CD4-positive, alpha-beta T cell treated with Interleukin-6 at 100 ng/mL for 8 hours (primary cell): ENCODE measurements around the gene HSPB7.

Experiments used
- DNase-seq: peaks from one replicate; pipeline ENCODE4 v3.0.0-alpha.2; 2020; ENCODE audit warnings: mixed read lengths, low spot score

Gene HSPB7

DNA sequence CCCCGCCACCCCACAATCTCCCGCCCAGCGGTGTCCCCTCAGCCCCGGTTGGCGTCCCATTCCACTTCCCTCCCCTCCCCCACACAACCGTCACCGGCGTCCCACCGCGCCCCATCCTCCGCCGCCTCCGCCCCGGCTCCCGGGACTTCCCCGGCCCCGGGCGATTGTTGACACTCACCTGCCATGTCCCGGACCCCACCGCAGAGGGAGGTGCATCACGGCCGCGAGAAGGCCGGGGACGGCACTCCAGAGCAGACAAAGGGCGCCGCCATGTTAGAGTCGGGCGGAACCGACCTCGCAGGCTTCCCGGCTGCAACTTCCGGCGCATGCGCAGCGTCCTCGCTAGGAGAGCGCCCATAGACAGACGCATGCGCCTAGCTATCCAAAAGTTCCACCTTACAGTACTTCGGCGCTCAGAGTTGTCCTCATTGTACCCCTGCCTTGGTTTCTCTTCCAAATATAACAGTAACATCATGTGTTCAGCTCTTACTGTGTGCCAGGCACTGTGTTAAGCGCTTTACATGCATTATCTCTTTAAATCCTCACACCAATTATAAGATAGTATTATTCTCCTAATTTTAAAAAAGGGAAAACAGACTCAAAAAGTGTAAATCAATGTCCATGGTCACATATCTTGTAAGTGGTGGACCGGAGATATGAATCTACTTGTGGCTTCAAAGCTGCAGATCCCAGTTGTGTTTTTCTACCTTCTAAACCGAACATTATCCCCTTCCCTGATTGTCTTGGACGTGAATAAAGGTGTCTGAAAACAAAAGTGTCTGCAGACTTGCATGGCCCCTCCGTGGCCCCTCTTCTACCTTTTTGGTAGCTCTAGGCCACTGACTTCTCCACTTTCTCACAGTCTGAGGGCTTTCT lies 41.8 kb downstream of the HSPB7 start, which contains the start of gene ZBTB17:
Gene ZBTB17 (minus strand): TSS at position 297 of the 876 bp plus-strand sequence. CDS start 27,606 bp downstream, outside the sequence.
- DNase-seq, result peak; percentile 94

DNA sequence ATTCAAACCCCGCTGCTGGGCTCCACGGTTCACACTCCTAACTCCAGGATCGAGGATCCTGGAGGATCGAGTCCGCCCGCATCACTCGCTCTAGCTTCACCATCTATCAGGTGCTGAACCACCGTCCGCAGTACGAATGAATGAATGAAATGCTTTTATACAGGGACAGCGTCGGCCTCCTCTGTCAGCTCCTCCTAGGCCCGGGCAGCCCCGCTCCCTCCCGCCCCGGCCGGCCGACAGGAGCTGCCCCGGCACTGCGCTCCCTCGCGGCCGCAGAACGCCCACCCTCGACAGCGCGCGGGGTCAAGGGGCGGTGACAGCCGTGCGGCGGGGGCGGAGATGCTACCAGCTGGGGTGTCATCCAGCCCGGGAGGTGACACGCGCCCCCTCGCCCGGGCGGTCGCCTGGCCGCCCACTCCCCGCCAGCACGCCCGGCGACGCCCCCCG lies 42.5 kb downstream of the HSPB7 start:
- DNase-seq, result peak; percentile 33

DNA sequence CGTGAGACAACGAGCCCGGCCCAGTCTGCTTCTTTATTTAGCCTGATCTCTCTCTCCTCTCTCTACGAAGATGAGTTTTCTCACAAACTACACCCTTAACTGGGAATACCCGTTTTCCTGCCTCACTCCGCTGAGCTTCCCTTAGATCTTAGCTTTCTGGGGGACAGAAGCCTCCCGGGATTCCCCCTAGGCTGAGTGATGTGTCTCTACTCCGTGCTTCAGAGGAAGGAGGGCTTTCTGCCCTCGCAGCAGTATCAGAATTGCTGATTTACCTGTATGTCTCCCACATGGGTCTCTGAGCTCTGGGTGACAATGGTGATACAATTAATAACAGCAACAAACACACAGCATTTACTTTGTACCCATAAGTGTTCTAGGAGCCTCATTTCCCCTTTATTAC lies 43.0 kb downstream of the HSPB7 start:
- no peak for DNase-seq

DNA sequence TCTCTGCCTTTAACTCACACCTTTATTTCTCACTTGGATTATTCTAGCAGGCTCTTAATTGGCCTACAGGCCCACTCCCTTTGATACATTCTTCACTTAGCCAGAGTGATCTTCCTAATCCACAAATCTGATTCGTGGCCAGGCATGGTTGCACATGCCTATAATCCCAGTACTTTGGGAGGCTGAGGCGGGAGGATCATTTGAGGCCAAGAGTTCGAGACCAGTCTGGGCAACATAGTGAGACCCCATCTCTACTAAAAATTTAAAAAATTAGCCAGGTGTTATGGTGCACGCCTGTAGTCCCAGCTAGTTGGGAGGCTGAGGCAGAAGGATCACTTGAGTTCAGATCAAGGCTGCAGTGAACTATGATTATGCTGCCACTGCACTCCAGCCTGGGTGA lies 44.1 kb downstream of the HSPB7 start:
- DNase-seq, result no peak

DNA sequence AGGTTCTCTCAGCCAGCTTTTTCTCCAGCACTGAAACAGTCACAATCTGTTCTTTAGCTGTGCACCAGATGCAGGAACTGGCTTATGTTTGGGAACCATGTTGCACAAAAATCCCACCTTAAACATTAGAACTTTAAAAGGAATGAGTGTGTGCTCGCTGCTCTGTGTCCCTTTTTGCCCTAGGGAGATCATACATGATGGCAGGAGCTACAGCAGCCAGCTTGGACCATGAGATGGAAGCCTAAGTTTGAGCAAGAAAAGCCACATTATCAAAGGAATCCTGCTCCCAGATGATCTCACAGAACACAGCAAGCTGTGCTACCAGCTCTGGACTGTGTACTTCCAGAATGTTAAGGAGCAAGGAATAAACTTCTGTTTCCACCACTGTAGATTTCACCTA lies 45.4 kb downstream of the HSPB7 start:
- no peak for DNase-seq

DNA sequence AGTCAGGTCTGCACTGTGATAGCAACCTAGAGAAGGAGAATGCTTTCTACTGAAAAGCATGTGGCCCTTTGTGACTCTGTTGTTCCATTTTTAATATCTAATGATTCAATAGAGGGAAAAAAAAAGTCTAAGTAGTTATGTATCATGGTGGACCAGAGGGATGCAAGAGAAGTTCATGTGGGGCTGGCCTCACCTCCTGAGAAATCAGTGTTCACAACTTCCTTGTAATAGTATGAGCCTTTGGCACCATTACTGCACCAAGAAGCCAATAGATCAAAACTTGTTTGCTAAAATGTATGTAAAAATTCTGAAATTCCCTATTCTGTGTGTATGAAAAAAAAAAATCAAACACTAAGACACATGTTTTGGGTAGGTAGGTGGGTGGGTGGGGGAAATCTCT lies 46.9 kb downstream of the HSPB7 start:
- no peak for DNase-seq

DNA sequence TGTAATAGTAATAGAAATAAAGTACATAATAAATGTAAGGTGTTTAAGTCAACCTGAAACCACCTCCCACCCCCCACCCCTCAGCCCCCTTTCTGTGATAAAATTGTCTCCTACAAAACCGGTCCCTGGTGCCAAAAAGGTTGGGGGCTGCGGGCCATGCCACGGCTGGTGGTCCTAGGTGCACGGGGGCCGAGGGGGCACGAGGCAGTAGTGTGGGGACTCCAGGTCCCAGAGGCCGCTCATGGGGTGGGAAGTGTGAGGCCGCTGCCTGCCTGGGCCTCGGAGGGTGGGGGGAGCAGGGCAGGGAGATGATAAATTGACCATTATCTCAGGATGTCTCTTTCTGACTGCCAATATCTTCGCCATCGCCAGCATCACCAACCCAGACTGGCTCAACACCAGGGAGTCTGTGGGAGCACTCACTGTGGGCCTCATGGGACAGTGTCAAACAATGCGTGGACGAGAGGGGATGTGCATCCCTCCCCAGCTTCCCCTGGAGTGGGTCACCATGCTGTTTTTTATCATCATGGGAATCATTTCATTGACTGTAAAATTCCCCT lies 48.4 kb downstream of the HSPB7 start:
- no peak for DNase-seq

DNA sequence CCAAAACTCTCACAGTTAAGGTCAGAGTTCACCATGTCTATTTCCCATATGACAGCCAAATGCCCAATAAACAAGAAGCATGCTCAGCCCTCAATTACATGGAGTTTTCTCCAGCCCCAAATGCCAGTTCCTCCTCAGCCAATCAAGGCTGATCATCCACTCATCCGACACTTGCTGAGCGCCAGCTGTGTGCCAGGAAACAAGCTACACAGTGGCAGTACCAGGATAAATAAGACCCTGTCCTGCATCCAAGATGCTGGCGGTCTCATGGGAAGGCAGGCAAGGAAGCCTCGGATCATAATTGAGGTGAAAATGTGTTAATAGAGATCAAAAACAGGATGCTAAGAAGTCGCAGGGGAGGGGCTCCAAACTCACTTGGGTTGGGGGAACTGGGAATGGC lies 49.7 kb downstream of the HSPB7 start:
- no peak for DNase-seq

DNA sequence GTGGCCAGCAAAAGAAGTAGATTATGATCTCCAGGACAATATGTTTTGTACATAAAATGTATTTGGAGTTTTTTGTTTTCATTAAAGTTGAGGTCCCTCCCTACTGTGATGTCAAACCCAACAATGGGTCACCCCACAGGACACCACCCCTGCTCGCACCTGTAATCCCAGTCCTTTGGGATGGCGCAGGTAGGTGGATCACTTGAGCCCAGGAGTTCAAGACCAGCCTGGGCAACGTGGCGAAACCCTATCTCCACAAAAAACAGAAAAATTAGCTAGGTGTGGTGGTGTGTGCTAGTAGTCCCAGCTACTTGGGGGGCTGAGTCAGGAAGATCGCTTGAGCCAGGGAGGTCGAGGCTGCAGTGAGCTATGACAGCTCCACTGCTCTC lies 50.9 kb downstream of the HSPB7 start:
- DNase-seq, result no peak

DNA sequence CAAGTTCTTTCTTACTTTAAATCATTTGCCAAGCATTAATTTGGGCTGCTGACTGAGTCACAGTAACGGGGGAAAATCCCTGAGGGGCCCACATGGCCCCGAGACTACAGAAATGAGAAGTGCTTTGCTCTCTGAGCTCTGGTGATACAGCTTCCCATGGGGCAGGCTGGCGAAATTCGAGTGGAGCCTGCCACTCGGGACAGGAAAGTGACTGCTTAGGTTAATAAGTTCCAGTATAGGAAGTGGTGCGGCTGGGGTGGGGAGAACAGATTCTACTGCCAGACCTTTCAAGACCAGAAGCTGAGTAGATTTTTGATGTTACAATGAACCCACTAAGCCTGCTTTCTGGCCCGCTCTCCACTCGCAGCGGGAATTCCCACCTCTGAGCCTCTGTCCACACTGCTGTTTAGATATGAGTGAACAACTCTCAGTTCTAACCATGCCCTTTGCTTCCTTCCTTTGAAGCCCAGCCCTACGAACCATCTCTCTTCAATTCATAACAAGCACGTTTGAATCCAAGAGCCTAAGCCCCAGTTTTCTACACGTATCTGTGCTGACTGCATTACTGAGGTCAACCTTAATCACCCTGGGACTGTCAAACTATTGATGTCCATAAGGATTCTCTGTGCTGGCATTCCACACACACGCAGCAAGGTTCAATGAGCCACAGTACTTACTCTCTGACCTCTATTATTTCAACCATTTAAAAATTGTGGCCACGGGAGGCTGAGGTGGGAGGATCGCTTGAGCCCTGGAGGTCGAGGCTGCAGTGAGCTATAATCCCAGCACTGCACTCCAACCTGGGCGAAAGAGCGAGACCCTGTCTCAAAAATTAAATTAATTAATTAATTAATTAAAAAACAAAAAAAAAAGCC lies 51.5 kb downstream of the HSPB7 start:
- peak; percentile 44 for DNase-seq

DNA sequence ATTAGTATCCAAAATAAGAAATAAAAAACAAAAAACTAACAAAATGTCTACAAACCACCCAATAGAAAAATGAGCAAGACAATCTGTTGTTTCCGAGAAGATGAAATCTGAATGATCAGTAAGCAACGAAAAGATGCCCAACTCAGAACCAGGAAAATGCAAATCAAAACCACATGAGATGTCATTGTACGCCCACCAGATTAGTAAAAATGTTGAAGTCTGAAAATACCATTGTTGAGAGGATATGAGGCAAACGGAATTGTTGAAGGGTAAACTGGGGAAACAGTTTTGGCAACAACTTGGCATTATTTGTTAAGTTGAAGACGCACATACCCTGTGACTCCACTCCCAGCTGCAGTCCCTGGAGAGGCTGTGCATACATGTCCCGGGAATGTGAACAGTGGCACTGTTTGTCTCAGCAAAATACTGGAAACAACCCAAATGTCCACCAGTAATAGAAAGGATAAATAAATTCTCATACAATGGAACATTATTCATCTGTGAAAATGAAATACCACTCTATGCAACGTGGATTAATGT lies 52.5 kb downstream of the HSPB7 start:
- DNase-seq, result no peak
